Uterus (tissue), 4 donors: ENCODE data around the gene NUPR1. TPM values are rescaled to one million over a fixed set of nuclear protein-coding genes. Genes with fewer than 3 reads are reported as not detected.
"Not testable (repeated sequence)": the region's sequence is repeated elsewhere in the genome, so short reads cannot be mapped to it uniquely, and the experiment has no call there.

ENCODE experiments used
- DNase-seq, 2 donors: peaks; one replicate each; pipeline ENCODE4 v3.0.0-alpha.2; 2019 to 2020
- H3K27ac ChIP-seq, 2 donors: fragments of 200-600 bp; sonication (generic); 1 replicate in 1 of 2; 2 replicates in 1 of 2; pipeline ENCODE4 v1.5.1; 2016 to 2018
- H3K27me3 ChIP-seq, 2 donors: fragments of 200-600 bp; sonication (generic); one replicate each; pipeline ENCODE4 v1.5.1; 2018 to 2019; ENCODE audit warnings: control low read depth in 1 of 2
- H3K36me3 ChIP-seq, 2 donors: fragments of 200-600 bp; sonication (generic); one replicate each; pipeline ENCODE4 v1.5.1; 2019; ENCODE audit warnings: control low read depth in 1 of 2
- H3K4me1 ChIP-seq, 2 donors: fragments of 200-600 bp; sonication (generic); one replicate each; pipeline ENCODE4 v1.5.1; 2018 to 2019; ENCODE audit warnings: control low read depth in 1 of 2
- H3K4me3 ChIP-seq, 2 donors: fragments of 200-600 bp; sonication (generic); 1 replicate in 1 of 2; 2 replicates in 1 of 2; pipeline ENCODE4 v1.5.1; 2018 to 2019; ENCODE audit warnings: mild to moderate bottlenecking in 1 of 2
- H3K9me3 ChIP-seq, 2 donors: fragments of 200-600 bp; sonication (generic); one replicate each; pipeline ENCODE4 v1.5.1; 2019; ENCODE audit warnings: control low read depth in 1 of 2
- POLR2A ChIP-seq, 2 donors: fragments of 450-650 bp; IDR thresholded peaks; one replicate each; pipeline ENCODE4 v1.6.1; 2016; ENCODE audit warnings: antibody characterized with exemption in 2 of 2, mild to moderate bottlenecking in 1 of 2, moderate library complexity in 1 of 2
- intact Hi-C: fragments of 100-400 bp; cut with DNase I; formaldehyde crosslinking; loops from one replicate; pipeline ENCODE4 v1.15.1; 2023; ENCODE audit warnings: low total_unique reads
- total RNA-seq, 4 donors: library from RNA; depleted of rRNA in 3 of 4; stranded (reverse); fragments of >200 nt in 3 of 4; gene quantifications; one replicate each; pipeline versions ENCODE4 v1.1.0 to v1.2.4, GENCODE V29; 2014 to 2023
- TF ChIP-seq, protein P1 (sequence below), 4 experiments: fragments of 200-600 bp in 2 of 4; fragments of 450-650 bp in 2 of 4; sonication (generic) in 2 of 4; IDR thresholded peaks; one replicate each; pipeline ENCODE4 v1.5.1; 2016 to 2019; ENCODE audit warnings: antibody characterized with exemption in 4 of 4, mild to moderate bottlenecking in 2 of 4, moderate library complexity in 1 of 4
- donor health status: DM: yes; HTN: yes; CAD: no.

Gene NUPR1
- total RNA-seq, 4 donors from 2014 or later = 7.3 to 81.1 (median 18.4) TPM

DNA sequence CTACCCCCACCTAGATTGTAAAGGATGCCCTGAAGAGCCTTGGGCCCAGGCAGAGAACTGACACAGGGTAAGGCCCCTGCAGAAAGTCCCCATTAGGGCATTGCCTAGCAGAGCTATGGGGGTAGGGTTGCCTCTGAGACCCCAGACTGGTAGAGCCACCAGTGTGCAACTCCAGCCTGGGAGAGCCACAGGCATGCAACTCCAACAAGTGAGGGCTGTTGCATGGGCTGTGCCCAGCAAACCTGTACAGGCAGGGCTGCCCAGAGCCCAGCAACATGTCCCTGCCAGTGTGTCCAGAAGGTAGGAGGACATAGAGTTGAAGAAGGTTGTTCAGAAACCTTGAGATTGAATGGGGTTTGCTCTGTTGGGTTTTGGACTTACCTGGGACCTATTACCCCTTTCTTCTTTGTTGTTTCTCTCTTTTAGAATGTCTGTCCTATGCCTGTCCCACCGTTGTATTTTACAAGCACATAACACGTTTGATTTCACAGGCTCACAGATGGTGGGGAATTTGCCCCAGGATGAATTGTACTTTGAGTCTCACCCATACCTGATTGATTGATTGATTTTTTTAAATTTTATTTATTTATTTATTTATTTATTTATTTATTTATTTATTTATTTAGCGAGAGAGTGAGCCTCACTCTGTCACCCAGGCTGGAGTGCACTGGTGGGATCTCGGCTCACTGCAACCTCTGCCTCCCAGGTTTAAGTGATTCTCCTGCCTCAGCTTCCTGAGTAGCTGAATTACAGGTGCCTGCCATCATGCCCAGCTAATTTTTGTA, 31.4 kb upstream of the NUPR1 start:
- Histone ChIP-seq H3K36me3 (no peaks in the 10 kb centered on the region), H3K9me3 (peaks cover 0 to 3% of the 10 kb centered on the region in 2 donors), H3K27me3 (no peaks in the 10 kb centered on the region), H3K4me1 (peaks cover 0 to 9% of the 10 kb centered on the region in 2 donors), H3K4me3 (no peak overlapping the region), H3K27ac (no peak overlapping the region)
- intact Hi-C loops = no loop called here
- TF ChIP-seq, protein P1, sequence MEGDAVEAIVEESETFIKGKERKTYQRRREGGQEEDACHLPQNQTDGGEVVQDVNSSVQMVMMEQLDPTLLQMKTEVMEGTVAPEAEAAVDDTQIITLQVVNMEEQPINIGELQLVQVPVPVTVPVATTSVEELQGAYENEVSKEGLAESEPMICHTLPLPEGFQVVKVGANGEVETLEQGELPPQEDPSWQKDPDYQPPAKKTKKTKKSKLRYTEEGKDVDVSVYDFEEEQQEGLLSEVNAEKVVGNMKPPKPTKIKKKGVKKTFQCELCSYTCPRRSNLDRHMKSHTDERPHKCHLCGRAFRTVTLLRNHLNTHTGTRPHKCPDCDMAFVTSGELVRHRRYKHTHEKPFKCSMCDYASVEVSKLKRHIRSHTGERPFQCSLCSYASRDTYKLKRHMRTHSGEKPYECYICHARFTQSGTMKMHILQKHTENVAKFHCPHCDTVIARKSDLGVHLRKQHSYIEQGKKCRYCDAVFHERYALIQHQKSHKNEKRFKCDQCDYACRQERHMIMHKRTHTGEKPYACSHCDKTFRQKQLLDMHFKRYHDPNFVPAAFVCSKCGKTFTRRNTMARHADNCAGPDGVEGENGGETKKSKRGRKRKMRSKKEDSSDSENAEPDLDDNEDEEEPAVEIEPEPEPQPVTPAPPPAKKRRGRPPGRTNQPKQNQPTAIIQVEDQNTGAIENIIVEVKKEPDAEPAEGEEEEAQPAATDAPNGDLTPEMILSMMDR (IDR thresholded peaks at IDR 0.05) = no peak
- TF ChIP-seq POLR2A (IDR thresholded peaks at IDR 0.05) = no peak
- DNase-seq = no peak

DNA sequence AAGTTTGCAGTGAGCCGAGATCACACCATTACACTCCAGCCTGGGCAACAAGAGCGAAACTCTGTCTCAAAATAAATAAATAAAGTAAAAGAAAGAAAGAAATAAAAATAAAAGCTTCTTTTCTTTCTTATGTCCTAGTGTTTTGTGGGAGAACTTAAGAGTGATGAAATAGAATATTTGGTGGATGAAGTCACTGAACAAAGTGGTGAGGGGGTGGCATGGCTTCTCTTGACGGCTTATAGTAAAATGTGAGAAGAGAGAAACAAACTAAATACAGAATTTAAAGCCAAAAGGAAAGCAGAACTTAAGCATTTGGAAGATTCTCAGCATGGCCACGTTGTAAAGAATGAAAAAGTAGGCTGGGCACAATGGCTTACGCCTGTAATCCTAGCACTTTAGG, 30.2 kb upstream of the NUPR1 start:
- peaks cover 0 to 9% of the 10 kb centered on the region in 2 donors for H3K4me1 ChIP-seq
- no peaks in the 10 kb centered on the region for H3K36me3 ChIP-seq
- H3K9me3 ChIP-seq = peaks cover 0 to 3% of the 10 kb centered on the region in 2 donors
- no peak overlapping the region for H3K4me3 ChIP-seq
- H3K27ac ChIP-seq = no peak overlapping the region
- H3K27me3 ChIP-seq = no peaks in the 10 kb centered on the region
- no peak for DNase-seq
- no peak for TF ChIP-seq POLR2A (IDR thresholded peaks at IDR 0.05)
- TF ChIP-seq, protein P1 (IDR thresholded peaks at IDR 0.05) = no peak
- intact Hi-C loops = no loop called here

DNA sequence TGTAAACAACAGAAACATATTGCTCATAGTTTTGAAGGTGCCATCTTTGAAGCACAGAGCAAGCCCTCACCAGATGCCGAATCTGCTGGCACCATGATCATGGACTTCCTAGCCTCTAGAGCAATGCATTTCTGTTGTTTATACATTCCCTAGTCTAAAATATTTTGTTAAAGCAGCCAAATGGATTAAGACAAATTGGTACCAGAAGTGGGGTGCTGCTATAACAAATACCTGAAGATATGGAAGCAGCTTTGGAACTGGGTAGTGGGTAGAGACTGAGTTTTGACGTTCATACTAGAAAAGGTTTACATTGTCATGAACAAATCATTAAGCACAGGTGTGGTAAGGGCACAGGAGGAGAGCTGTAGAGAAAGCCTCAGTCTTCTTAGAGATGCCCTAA, 28.5 kb upstream of the NUPR1 start:
- Histone ChIP-seq H3K36me3 (no peaks in the 10 kb centered on the region), H3K4me3 (no peak overlapping the region), H3K9me3 (peaks cover 0 to 3% of the 10 kb centered on the region in 2 donors), H3K4me1 (peaks cover 0 to 2% of the 10 kb centered on the region in 2 donors), H3K27ac (no peak overlapping the region), H3K27me3 (no peaks in the 10 kb centered on the region)
- DNase-seq = no peak
- intact Hi-C loops = no loop called here
- TF ChIP-seq, protein P1 (IDR thresholded peaks at IDR 0.05) = no peak
- TF ChIP-seq POLR2A (IDR thresholded peaks at IDR 0.05) = no peak

DNA sequence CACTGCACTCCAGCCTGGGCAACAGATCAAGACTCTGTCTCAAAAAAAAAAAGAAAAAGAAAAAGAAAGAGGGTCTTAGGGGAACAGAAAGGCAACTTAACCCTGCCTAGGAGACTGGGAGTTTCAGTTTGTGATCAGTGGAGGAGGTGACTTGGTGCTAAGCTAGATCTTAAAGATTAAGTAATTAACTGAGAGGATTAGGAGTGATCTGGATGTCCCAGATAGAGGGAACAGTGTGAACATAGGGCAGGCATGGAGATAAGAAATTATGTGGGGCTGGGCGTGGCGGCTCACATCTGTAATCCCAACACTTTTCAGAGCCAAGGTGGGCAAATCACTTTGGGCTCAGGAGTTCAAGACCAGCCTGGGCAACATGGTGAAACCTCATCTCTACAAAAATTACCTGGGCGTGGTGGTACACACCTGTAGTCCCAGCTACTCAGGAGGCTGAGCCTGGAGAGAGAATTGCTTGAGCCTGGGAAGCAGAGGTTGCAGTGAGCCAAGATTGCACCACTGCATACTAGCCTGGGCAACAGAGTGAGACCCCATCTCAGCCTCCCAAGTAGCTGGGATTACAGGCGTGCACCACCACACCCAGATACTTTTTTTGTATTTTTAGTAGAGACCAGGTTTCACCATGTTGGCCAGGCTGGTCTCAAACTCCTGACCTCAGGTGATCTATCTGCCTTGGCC, 27.6 kb upstream of the NUPR1 start:
- DNase-seq, H3K27me3 ChIP-seq, intact Hi-C loops, H3K4me3 ChIP-seq, H3K27ac ChIP-seq, H3K9me3 ChIP-seq, H3K36me3 ChIP-seq, H3K4me1 ChIP-seq: not testable (repeated sequence)

DNA sequence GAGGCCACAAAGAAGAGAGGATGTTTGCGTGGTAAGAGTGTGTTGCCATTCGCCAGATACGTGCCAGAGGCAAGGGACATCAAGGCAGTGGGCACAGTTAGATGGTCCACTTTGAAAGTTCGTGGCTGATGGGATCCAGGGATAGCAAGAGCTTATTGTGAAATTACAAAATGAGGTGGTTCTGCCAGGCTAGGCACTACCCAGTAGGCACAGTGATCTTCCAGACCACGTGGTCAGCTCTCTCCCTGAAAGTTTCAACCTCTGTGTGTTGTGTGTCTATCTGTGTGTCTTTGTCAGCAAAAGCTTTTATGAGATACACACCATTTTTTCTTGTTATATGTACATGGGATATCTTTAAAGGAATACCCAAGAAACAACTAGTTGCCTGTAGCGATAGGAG, 24.4 kb upstream of the NUPR1 start:
- Histone ChIP-seq H3K36me3 (no peaks in the 10 kb centered on the region), H3K27me3 (no peaks in the 10 kb centered on the region), H3K27ac (no peak overlapping the region), H3K4me3 (no peak overlapping the region), H3K9me3 (peaks cover 0 to 3% of the 10 kb centered on the region in 2 donors), H3K4me1 (no peaks in the 10 kb centered on the region)
- no peak for TF ChIP-seq POLR2A (IDR thresholded peaks at IDR 0.05)
- TF ChIP-seq, protein P1 (IDR thresholded peaks at IDR 0.05) = no peak
- DNase-seq = no peak
- intact Hi-C loops = no loop called here
